ENCODE results near the gene GDI2. TPM values are rescaled to one million over a fixed set of nuclear protein-coding genes. Genes with fewer than 3 reads are reported as not detected.

The GDI2 gene
- total and polyA plus RNA-seq, 2 of the 13 experiments (the other 11 are each of a cell fraction or from before 2014, with no cell fraction given), result 153 to 477 TPM

DNA sequence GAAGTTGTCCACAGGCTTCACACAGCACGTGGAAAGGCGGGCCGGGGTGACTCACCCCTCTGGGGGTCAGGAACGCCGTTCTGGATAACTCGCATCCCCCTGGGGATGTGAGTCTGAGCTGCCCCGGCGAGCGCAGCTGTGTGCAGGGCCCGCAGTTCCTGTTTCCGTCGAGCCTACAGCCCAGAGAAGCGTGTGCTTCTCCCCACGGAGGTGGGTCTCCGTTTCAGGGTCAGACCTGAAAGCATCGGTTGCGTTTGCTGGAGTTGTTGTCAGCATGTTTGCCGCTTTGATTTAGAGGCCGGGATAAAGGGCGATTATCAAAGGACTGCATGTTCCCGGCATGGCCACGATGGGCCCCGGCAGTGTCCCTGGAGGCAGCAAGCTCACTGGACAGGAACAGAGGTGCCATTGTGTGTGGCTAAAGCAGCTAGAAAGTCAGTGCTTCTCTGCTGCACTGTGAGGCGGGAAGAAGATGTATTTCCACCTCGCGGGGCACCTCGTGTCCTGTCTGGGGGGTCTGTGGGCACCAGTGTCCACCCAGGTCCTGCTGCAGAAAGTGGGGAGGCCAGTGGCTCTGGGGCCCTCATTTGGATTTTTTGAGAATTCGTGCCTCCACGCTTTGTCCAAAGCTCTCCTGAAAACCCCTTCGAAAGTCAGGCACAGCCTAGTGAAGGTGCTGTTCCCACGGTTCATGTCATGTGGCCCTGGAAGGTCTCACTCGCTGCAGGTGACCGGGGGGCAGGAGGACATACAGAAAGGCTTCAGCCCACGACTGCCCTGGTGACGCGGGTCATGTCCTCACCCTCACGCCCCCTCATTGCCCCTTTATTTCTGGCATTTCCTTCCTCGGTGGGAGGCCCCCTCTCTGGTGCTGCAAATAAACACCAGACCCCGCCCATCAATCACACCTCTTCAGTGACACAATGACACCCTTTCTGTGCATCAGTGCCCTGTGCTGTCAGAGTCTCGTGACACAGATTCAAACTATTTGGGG lies 27.4 kb upstream of the GDI2 start (continued):
- peak; percentile 48; the same call in 1 of the 2 replicates for TF ChIP-seq ZNF563 (CRISPR knock-in tag; IDR thresholded peaks at IDR 0.05)
- no peak; the same call in 1 of the 2 replicates for TF ChIP-seq ZNF788 (CRISPR knock-in tag; IDR thresholded peaks at IDR 0.05; ENCODE audit: borderline replicate concordance)
- TF ChIP-seq POLR2G (IDR thresholded peaks at IDR 0.05; ENCODE audit: low read depth, low read length), result peak; percentile 76
- no peak for TF ChIP-seq FOXA1 (IDR thresholded peaks at IDR 0.05)
- no peak for TF ChIP-seq FOXA1 (CRISPR knock-in tag; IDR thresholded peaks at IDR 0.05)
- no peak for TF ChIP-seq ZNF790 (CRISPR knock-in tag; IDR thresholded peaks at IDR 0.05; ENCODE audit: borderline replicate concordance)
- peak; percentile 37; the same call in 1 of the 2 replicates for TF ChIP-seq TFDP2 (CRISPR knock-in tag; IDR thresholded peaks at IDR 0.05)
- no peak for TF ChIP-seq JDP2 (CRISPR knock-in tag; IDR thresholded peaks at IDR 0.05; ENCODE audit: borderline replicate concordance)
- 0 out of 2 replicates have a peak, but pooled peaks have one; percentile 48 for TF ChIP-seq ZNF136 (CRISPR knock-in tag; IDR thresholded peaks at IDR 0.05; ENCODE audit: low read depth)
- TF ChIP-seq, protein P1, sequence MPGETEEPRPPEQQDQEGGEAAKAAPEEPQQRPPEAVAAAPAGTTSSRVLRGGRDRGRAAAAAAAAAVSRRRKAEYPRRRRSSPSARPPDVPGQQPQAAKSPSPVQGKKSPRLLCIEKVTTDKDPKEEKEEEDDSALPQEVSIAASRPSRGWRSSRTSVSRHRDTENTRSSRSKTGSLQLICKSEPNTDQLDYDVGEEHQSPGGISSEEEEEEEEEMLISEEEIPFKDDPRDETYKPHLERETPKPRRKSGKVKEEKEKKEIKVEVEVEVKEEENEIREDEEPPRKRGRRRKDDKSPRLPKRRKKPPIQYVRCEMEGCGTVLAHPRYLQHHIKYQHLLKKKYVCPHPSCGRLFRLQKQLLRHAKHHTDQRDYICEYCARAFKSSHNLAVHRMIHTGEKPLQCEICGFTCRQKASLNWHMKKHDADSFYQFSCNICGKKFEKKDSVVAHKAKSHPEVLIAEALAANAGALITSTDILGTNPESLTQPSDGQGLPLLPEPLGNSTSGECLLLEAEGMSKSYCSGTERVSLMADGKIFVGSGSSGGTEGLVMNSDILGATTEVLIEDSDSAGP (CRISPR knock-in tag; IDR thresholded peaks at IDR 0.05; ENCODE audit: borderline replicate concordance), result peak; percentile 13; the same call in 1 of the 2 replicates
- TF ChIP-seq, protein P2, sequence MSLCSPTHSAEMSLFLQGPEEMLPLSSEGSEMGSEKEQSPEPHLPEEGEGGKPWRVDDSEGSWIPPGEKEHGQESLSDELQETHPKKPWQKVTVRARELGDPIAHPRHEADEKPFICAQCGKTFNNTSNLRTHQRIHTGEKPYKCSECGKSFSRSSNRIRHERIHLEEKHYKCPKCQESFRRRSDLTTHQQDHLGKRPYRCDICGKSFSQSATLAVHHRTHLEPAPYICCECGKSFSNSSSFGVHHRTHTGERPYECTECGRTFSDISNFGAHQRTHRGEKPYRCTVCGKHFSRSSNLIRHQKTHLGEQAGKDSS (CRISPR knock-in tag; IDR thresholded peaks at IDR 0.05; ENCODE audit: borderline replicate concordance, low read depth), result peak; percentile 42; the same call in 1 of the 2 replicates
- TF ChIP-seq, protein P3, sequence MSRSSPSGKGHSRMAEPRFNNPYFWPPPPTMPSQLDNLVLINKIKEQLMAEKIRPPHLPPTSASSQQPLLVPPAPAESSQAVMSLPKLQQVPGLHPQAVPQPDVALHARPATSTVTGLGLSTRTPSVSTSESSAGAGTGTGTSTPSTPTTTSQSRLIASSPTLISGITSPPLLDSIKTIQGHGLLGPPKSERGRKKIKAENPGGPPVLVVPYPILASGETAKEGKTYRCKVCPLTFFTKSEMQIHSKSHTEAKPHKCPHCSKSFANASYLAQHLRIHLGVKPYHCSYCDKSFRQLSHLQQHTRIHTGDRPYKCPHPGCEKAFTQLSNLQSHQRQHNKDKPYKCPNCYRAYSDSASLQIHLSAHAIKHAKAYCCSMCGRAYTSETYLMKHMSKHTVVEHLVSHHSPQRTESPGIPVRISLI (CRISPR knock-in tag; IDR thresholded peaks at IDR 0.05; ENCODE audit: borderline replicate concordance), result peak; percentile 35; the same call in 1 of the 2 replicates
- no peak for TF ChIP-seq NFKB2 (CRISPR knock-in tag; IDR thresholded peaks at IDR 0.05; ENCODE audit: borderline replicate concordance)
- peak; percentile 47 for TF ChIP-seq GABPA (IDR thresholded peaks at IDR 0.05; ENCODE audit: low read depth, low read length)
- peak; percentile 35; the same call in 1 of the 2 replicates for TF ChIP-seq GABPA (CRISPR knock-in tag; IDR thresholded peaks at IDR 0.05; ENCODE audit: low read depth)
- no peak for TF ChIP-seq KAT7 (CRISPR knock-in tag; IDR thresholded peaks at IDR 0.05; ENCODE audit: borderline replicate concordance)
- TF ChIP-seq, protein P4, sequence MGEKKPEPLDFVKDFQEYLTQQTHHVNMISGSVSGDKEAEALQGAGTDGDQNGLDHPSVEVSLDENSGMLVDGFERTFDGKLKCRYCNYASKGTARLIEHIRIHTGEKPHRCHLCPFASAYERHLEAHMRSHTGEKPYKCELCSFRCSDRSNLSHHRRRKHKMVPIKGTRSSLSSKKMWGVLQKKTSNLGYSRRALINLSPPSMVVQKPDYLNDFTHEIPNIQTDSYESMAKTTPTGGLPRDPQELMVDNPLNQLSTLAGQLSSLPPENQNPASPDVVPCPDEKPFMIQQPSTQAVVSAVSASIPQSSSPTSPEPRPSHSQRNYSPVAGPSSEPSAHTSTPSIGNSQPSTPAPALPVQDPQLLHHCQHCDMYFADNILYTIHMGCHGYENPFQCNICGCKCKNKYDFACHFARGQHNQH (CRISPR knock-in tag; IDR thresholded peaks at IDR 0.05), result 0 out of 2 replicates have a peak, but pooled peaks have one; percentile 13
- TF ChIP-seq FOSL2 (CRISPR knock-in tag; IDR thresholded peaks at IDR 0.05), result peak; percentile 68
